KMS-11 (cell line): ENCODE data around the gene OSBP.

Experiments
- H2AFZ ChIP-seq: fragments of 200-600 bp; sonication (generic); 2 replicates; pipeline ENCODE4 v1.6.1; 2016; ENCODE audit warnings: antibody characterized with exemption, mixed run types, low read depth
- H3K27ac ChIP-seq: fragments of 200-600 bp; sonication (generic); 2 replicates; pipeline ENCODE4 v1.6.1; 2016; ENCODE audit warnings: mild to moderate bottlenecking, mixed run types
- H3K27me3 ChIP-seq: fragments of 200-600 bp; sonication (generic); 2 replicates; pipeline ENCODE4 v1.6.1; 2017; ENCODE audit warnings: mild to moderate bottlenecking, low read depth, mixed run types, moderate library complexity; ENCODE audit not compliant: insufficient read depth
- H3K36me3 ChIP-seq: fragments of 200-600 bp; sonication (generic); 2 replicates; pipeline ENCODE4 v1.6.1; 2017; ENCODE audit warnings: mild to moderate bottlenecking, mixed run types; ENCODE audit not compliant: insufficient read depth
- H3K4me1 ChIP-seq: fragments of 200-600 bp; sonication (generic); 2 replicates; pipeline ENCODE4 v1.6.1; 2016; ENCODE audit warnings: mild to moderate bottlenecking, low read depth, mixed run types; ENCODE audit not compliant: poor library complexity, severe bottlenecking
- H3K4me2 ChIP-seq: fragments of 200-600 bp; sonication (generic); 2 replicates; pipeline ENCODE4 v1.7.0; 2016; ENCODE audit warnings: mild to moderate bottlenecking, mixed run types
- H3K4me3 ChIP-seq: fragments of 200-600 bp; sonication (generic); IDR thresholded peaks from 2 replicates; pipeline ENCODE4 v1.6.1; 2017; ENCODE audit warnings: low read depth, low read length, mixed read lengths; ENCODE audit not compliant: insufficient read depth
- H3K79me2 ChIP-seq: fragments of 200-600 bp; sonication (generic); 2 replicates; pipeline ENCODE4 v1.6.1; 2016; ENCODE audit warnings: low read depth, mixed run types; ENCODE audit not compliant: insufficient read depth
- H3K9ac ChIP-seq: fragments of 200-600 bp; sonication (generic); 2 replicates; pipeline ENCODE4 v1.6.1; 2016; ENCODE audit warnings: mild to moderate bottlenecking, mixed run types
- H4K20me1 ChIP-seq: fragments of 200-600 bp; sonication (generic); 2 replicates; pipeline ENCODE4 v1.6.1; 2016; ENCODE audit warnings: mild to moderate bottlenecking, mixed run types; ENCODE audit not compliant: insufficient read depth
- CTCF ChIP-seq: fragments of 200-600 bp; sonication (generic); conservative IDR thresholded peaks from 2 replicates; pipeline ENCODE4 v1.6.1; 2017; ENCODE audit warnings: low read depth, mild to moderate bottlenecking, antibody characterized with exemption, low read length, moderate library complexity, mixed read lengths

Gene OSBP

GRCh38 chr11:59556917-59557348 is 58.6 kb downstream of the OSBP start:
- Histone ChIP-seq H4K20me1 (no peaks in the 10 kb centered on the region), H3K27ac (peak overlapping the region; percentile 65), H3K4me3 (no peak overlapping the region), H3K4me1 (peaks cover 27% of the 10 kb centered on the region), H3K27me3 (no peaks in the 10 kb centered on the region), H3K9ac (peak overlapping the region; percentile 53), H3K4me2 (peak overlapping the region; percentile 82), H2AFZ (peak overlapping the region; percentile 35), H3K79me2 (no peaks in the 10 kb centered on the region), H3K36me3 (no peaks in the 10 kb centered on the region)
- TF ChIP-seq CTCF = no peak

GRCh38 chr11:59556115-59556916 is 59.3 kb downstream of the OSBP start:
- H3K27ac ChIP-seq = peak overlapping the region; percentile 65
- H3K9ac ChIP-seq = peak overlapping the region; percentile 53
- no peaks in the 10 kb centered on the region for H3K27me3 ChIP-seq
- no peak overlapping the region for H3K4me3 ChIP-seq
- TF ChIP-seq CTCF = no peak
- no peaks in the 10 kb centered on the region for H4K20me1 ChIP-seq
- H3K36me3 ChIP-seq = no peaks in the 10 kb centered on the region
- H3K79me2 ChIP-seq = no peaks in the 10 kb centered on the region
- H3K4me2 ChIP-seq = peak overlapping the region; percentile 82
- H2AFZ ChIP-seq = peak overlapping the region; percentile 70
- H3K4me1 ChIP-seq = peaks cover 27% of the 10 kb centered on the region

- no peaks in the 10 kb centered on the region for H3K27me3 ChIP-seq
- H3K9ac ChIP-seq = peak overlapping the region; percentile 53; the same call in 1 of the 2 replicates
- H2AFZ ChIP-seq = peak overlapping the region; percentile 70
- H3K4me1 ChIP-seq = peaks cover 24% of the 10 kb centered on the region
- no peaks in the 10 kb centered on the region for H3K79me2 ChIP-seq
- peak overlapping the region; percentile 13; the same call in 1 of the 2 replicates for H3K27ac ChIP-seq
- no peak overlapping the region for H3K4me3 ChIP-seq
- peak overlapping the region; percentile 82 for H3K4me2 ChIP-seq
- H4K20me1 ChIP-seq = no peaks in the 10 kb centered on the region
- TF ChIP-seq CTCF = no peak
- H3K36me3 ChIP-seq = no peaks in the 10 kb centered on the region
Measured at GRCh38 chr11:59555601-59556114, 59.9 kb downstream of the OSBP start.

GRCh38 chr11:59553323-59553722 is 62.3 kb downstream of the OSBP start:
- Histone ChIP-seq H4K20me1 (no peaks in the 10 kb centered on the region), H3K36me3 (no peaks in the 10 kb centered on the region), H3K27me3 (no peaks in the 10 kb centered on the region), H3K27ac (no peak overlapping the region), H2AFZ (no peak overlapping the region), H3K79me2 (no peaks in the 10 kb centered on the region), H3K4me3 (no peak overlapping the region), H3K4me1 (peaks cover 24% of the 10 kb centered on the region), H3K9ac (no peak overlapping the region), H3K4me2 (no peak overlapping the region; the same call in 1 of the 2 replicates)
- TF ChIP-seq CTCF = no peak
